Panc1 (cell line): ENCODE results near the gene BLM.

Source experiments
- SIN3A ChIP-seq: IDR thresholded peaks from 2 replicates; pipeline ENCODE4 v1.6.1; 2012; ENCODE audit warnings: low read depth, mild to moderate bottlenecking, low read length, moderate library complexity, borderline replicate concordance; ENCODE audit not compliant: insufficient read depth
- TF ChIP-seq, protein P1 (sequence below): fragments of 450-650 bp; IDR thresholded peaks from 2 replicates; pipeline ENCODE4 v1.5.1; 2017; ENCODE audit warnings: mild to moderate bottlenecking

DNA sequence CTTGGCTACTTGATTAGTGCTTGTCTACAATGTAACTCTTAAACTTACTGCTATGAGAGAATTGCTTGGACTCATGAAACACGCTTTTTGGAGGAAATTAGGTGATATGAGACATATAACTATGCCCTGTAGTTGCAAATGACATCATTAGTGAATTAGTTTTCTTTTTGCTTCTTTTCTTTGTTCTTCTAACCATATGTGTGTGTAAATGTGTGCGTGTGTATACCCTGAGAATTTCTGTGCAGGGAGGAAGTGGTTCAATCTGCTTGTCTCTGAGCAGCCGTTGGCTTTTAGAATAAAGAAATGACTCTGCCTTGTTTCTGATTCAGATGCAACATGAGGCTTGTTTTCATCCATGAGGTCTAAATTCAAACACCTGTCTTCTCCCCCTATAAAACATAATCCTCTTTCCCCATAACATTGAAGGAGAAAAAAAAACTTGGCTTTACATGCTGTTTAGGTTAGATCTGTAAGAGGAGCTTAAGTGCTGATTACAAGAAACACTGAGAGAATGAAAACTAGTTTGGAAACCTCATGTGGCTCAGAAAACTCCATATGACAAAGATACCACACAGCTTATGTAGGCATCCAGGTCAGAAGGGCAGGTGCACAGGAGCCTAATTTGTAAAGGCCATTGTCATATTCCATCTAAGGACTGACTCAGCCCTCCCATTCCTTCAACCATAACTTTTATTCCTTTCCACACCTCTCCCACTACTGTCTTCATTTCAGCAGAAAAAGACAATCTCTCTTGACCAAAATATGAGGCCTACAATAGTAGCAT lies 30.5 kb upstream of the BLM start:
- TF ChIP-seq, protein P1, sequence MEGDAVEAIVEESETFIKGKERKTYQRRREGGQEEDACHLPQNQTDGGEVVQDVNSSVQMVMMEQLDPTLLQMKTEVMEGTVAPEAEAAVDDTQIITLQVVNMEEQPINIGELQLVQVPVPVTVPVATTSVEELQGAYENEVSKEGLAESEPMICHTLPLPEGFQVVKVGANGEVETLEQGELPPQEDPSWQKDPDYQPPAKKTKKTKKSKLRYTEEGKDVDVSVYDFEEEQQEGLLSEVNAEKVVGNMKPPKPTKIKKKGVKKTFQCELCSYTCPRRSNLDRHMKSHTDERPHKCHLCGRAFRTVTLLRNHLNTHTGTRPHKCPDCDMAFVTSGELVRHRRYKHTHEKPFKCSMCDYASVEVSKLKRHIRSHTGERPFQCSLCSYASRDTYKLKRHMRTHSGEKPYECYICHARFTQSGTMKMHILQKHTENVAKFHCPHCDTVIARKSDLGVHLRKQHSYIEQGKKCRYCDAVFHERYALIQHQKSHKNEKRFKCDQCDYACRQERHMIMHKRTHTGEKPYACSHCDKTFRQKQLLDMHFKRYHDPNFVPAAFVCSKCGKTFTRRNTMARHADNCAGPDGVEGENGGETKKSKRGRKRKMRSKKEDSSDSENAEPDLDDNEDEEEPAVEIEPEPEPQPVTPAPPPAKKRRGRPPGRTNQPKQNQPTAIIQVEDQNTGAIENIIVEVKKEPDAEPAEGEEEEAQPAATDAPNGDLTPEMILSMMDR, result no peak
- no peak for TF ChIP-seq SIN3A
